ENCODE measurements around the gene OR1L4. TPM values are rescaled to one million over a fixed set of nuclear protein-coding genes. Genes with fewer than 3 reads are reported as not detected.

Gene OR1L4
- total and polyA plus RNA-seq, 2 experiments from 2014 or later: not detected

DNA sequence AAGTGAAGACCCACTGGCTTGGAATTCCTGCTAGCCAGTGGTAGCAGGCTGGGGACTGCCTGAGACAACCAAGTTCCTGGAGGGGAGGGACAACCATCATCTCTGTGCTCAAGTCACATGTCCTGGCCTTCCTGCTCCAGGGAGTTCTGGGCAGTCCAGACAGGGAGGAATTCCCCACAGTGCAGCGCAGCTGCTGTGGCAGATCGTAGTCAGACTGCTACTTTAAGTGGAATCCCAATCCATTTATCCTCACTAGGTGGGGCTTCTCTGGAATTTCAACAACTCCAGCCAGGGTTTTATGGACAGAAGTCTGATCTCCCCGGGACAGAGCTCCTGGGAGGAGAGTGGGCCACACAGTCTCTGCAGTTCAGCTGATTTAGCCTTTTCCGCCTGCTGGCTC lies 44.0 kb downstream of the OR1L4 start:
- H3K9me2 ChIP-seq (replicated peaks; ENCODE audit: insufficient read depth): no peaks in the 10 kb centered on the region
- H3K27me3 ChIP-seq: no peaks in the 10 kb centered on the region
- H3K79me2 ChIP-seq: no peaks in the 10 kb centered on the region
- TF ChIP-seq EZH2phosphoT487 (IDR thresholded peaks at IDR 0.05; ENCODE audit: low read depth, severe bottlenecking, unreplicated experiment): no peak
- TF ChIP-seq, protein P1, sequence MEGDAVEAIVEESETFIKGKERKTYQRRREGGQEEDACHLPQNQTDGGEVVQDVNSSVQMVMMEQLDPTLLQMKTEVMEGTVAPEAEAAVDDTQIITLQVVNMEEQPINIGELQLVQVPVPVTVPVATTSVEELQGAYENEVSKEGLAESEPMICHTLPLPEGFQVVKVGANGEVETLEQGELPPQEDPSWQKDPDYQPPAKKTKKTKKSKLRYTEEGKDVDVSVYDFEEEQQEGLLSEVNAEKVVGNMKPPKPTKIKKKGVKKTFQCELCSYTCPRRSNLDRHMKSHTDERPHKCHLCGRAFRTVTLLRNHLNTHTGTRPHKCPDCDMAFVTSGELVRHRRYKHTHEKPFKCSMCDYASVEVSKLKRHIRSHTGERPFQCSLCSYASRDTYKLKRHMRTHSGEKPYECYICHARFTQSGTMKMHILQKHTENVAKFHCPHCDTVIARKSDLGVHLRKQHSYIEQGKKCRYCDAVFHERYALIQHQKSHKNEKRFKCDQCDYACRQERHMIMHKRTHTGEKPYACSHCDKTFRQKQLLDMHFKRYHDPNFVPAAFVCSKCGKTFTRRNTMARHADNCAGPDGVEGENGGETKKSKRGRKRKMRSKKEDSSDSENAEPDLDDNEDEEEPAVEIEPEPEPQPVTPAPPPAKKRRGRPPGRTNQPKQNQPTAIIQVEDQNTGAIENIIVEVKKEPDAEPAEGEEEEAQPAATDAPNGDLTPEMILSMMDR (IDR thresholded peaks at IDR 0.05; ENCODE audit: poor library complexity): no peak
- TF ChIP-seq EZH2 (IDR thresholded peaks at IDR 0.05; ENCODE audit: borderline replicate concordance): no peak
- H2AFZ ChIP-seq: no peak overlapping the region
- WGBS (ENCODE audit: low lambda C conversion rate, missing lambda C conversion rate): 73% methylated on average over 4 of the region's 4 CpGs
- no peak for DNase-seq (ENCODE audit: low spot score)
- H3K36me3 ChIP-seq (replicated peaks; ENCODE audit: insufficient read depth, low read depth): no peaks in the 10 kb centered on the region
- H3K4me1 ChIP-seq (ENCODE audit: insufficient read depth): no peaks in the 10 kb centered on the region
- no peak overlapping the region for H3K27ac ChIP-seq
- no peaks in the 10 kb centered on the region for H3K9me3 ChIP-seq (ENCODE audit: low read depth)
- no peak overlapping the region for H3K4me2 ChIP-seq
- no peak overlapping the region for H3K4me3 ChIP-seq
- H4K20me1 ChIP-seq (ENCODE audit: insufficient read depth, poor library complexity, severe bottlenecking): no peaks in the 10 kb centered on the region

Other genes starting within 250 kb of the OR1L4 start
- not detected in 2 replicates for gene OR1J1, start 246.1 kb upstream of the OR1L4 start, total RNA-seq
- gene OR1J1, start 246.1 kb upstream of the OR1L4 start, polyA plus RNA-seq: not detected in 2 replicates
- not detected in 2 replicates for gene OR1J2, start 213.2 kb upstream of the OR1L4 start, total RNA-seq
- not detected in 2 replicates for gene OR1J2, start 213.2 kb upstream of the OR1L4 start, polyA plus RNA-seq
- not detected in 2 replicates for gene OR1J4, start 204.8 kb upstream of the OR1L4 start, total RNA-seq
- gene OR1J4, start 204.8 kb upstream of the OR1L4 start, polyA plus RNA-seq: not detected in 2 replicates
- not detected in 2 replicates for gene OR1N1, start 196.7 kb upstream of the OR1L4 start, total RNA-seq
- not detected in 2 replicates for gene OR1N1, start 196.7 kb upstream of the OR1L4 start, polyA plus RNA-seq
- gene OR1N2, start 170.9 kb upstream of the OR1L4 start, total RNA-seq: not detected in 2 replicates
- not detected in 2 replicates for gene OR1N2, start 170.9 kb upstream of the OR1L4 start, polyA plus RNA-seq
- gene OR1L8, start 140.6 kb upstream of the OR1L4 start, total RNA-seq: not detected in 2 replicates
- not detected in 2 replicates for gene OR1L8, start 140.6 kb upstream of the OR1L4 start, polyA plus RNA-seq
- gene OR1Q1, start 109.3 kb upstream of the OR1L4 start, total RNA-seq: not detected in 2 replicates
- not detected in 2 replicates for gene OR1Q1, start 109.3 kb upstream of the OR1L4 start, polyA plus RNA-seq
- not detected in 2 replicates for gene OR1B1, start 66.4 kb upstream of the OR1L4 start, total RNA-seq
- not detected in 2 replicates for gene OR1B1, start 66.4 kb upstream of the OR1L4 start, polyA plus RNA-seq
- not detected in 2 replicates for gene OR1L1, start 62.3 kb upstream of the OR1L4 start, total RNA-seq
- not detected in 2 replicates for gene OR1L1, start 62.3 kb upstream of the OR1L4 start, polyA plus RNA-seq
- not detected in 2 replicates for gene OR1L3, start 48.9 kb upstream of the OR1L4 start, total RNA-seq
- not detected in 2 replicates for gene OR1L3, start 48.9 kb upstream of the OR1L4 start, polyA plus RNA-seq
- gene OR1L6, start 18.3 kb downstream of the OR1L4 start, total RNA-seq: not detected in 2 replicates
- not detected in 2 replicates for gene OR1L6, start 18.3 kb downstream of the OR1L4 start, polyA plus RNA-seq
- gene OR5C1, start 64.9 kb downstream of the OR1L4 start, total RNA-seq: not detected in 2 replicates
- not detected in 2 replicates for gene OR5C1, start 64.9 kb downstream of the OR1L4 start, polyA plus RNA-seq
- not detected in 2 replicates for gene OR1K1, start 76.1 kb downstream of the OR1L4 start, total RNA-seq
- not detected in 2 replicates for gene OR1K1, start 76.1 kb downstream of the OR1L4 start, polyA plus RNA-seq
- gene PDCL, start 104.6 kb downstream of the OR1L4 start, total RNA-seq: 24.8 and 28.1 TPM in 2 replicates
- gene PDCL, start 104.6 kb downstream of the OR1L4 start, polyA plus RNA-seq: 11.8 and 16.1 TPM in 2 replicates
- gene RC3H2, start 181.4 kb downstream of the OR1L4 start, total RNA-seq: 42.7 and 43.7 TPM in 2 replicates
- gene RC3H2, start 181.4 kb downstream of the OR1L4 start, polyA plus RNA-seq: 17.8 and 22.3 TPM in 2 replicates
- gene ZBTB6, start 189.3 kb downstream of the OR1L4 start, total RNA-seq: 12.0 and 13.8 TPM in 2 replicates
- 1.9 and 2.4 TPM in 2 replicates for gene ZBTB6, start 189.3 kb downstream of the OR1L4 start, polyA plus RNA-seq
- gene ZBTB26, start 207.5 kb downstream of the OR1L4 start, total RNA-seq: 6.4 and 7.7 TPM in 2 replicates
- gene ZBTB26, start 207.5 kb downstream of the OR1L4 start, polyA plus RNA-seq: 2.6 and 2.9 TPM in 2 replicates
- 47.4 and 58.4 TPM in 2 replicates for gene RABGAP1, start 217.0 kb downstream of the OR1L4 start, total RNA-seq
- 23.7 and 26.8 TPM in 2 replicates for gene RABGAP1, start 217.0 kb downstream of the OR1L4 start, polyA plus RNA-seq